ENCODE data around the gene PPP2R2C. TPM values are rescaled to one million over a fixed set of nuclear protein-coding genes. Genes with fewer than 3 reads are reported as not detected.

PPP2R2C gene
- total RNA-seq, 1 experiment from 2014 or later, result 9.5 TPM

DNA sequence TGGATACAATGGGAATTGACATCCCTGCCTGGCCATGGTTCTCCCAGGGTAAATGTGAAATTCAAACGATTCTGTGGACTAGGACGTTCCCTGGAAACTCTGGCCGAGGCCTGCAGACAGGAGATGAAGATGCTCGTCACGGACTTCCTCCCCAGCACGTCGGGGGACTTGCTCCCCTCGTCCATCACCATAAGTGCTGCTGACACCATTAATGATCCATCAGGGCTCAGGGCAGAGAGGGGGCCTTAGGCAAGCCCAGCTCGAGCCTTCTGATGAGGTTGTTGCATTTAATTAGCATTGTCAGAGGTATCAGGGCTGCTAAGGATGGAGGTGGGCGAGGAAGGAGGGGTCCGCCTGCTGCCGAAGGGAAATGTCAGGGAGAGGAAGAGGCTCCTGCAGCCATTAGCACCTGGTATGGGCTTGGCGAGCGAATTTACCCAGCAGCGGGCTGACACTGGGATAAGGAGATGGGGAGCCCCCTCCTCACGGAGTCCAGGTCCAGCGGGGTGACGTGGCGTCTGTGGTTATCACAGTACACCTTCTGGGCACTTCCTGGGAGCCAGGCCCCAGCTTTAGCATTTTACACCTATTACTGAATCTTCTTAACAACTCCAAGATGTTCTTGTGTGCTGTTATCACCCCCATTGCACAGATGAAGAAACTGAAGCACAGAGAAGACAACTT is 83.1 kb downstream of the PPP2R2C start:
- TF ChIP-seq, protein P1, sequence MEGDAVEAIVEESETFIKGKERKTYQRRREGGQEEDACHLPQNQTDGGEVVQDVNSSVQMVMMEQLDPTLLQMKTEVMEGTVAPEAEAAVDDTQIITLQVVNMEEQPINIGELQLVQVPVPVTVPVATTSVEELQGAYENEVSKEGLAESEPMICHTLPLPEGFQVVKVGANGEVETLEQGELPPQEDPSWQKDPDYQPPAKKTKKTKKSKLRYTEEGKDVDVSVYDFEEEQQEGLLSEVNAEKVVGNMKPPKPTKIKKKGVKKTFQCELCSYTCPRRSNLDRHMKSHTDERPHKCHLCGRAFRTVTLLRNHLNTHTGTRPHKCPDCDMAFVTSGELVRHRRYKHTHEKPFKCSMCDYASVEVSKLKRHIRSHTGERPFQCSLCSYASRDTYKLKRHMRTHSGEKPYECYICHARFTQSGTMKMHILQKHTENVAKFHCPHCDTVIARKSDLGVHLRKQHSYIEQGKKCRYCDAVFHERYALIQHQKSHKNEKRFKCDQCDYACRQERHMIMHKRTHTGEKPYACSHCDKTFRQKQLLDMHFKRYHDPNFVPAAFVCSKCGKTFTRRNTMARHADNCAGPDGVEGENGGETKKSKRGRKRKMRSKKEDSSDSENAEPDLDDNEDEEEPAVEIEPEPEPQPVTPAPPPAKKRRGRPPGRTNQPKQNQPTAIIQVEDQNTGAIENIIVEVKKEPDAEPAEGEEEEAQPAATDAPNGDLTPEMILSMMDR (conservative IDR thresholded peaks at IDR 0.05; ENCODE audit: low read depth, low read length), result no peak
- TF ChIP-seq EZH2phosphoT487 (IDR thresholded peaks at IDR 0.05; ENCODE audit: borderline replicate concordance, low read length) (no peak), EZH2 (IDR thresholded peaks at IDR 0.05; ENCODE audit: low read length, unreplicated experiment) (no peak)
- Histone ChIP-seq H3K9ac (ENCODE audit: low read length) (no peak overlapping the region), H3K27ac (ENCODE audit: low read length) (no peak overlapping the region), H3K9me3 (ENCODE audit: low read length) (no peaks in the 10 kb centered on the region), H3K4me2 (ENCODE audit: low read length) (no peak overlapping the region), H3K4me1 (ENCODE audit: insufficient read depth, low read length) (peaks cover 14% of the 10 kb centered on the region), H3K79me2 (ENCODE audit: low read length) (no peaks in the 10 kb centered on the region), H3F3A (ENCODE audit: low read length, unreplicated experiment) (no peaks in the 10 kb centered on the region), H3K4me3 (ENCODE audit: low read length) (no peak overlapping the region), H3K9me2 (replicated peaks; ENCODE audit: low read length) (no peaks in the 10 kb centered on the region), H3K36me3 (ENCODE audit: low read depth, low read length) (no peaks in the 10 kb centered on the region), H2AFZ (ENCODE audit: low read length) (no peak overlapping the region), H3K27me3 (ENCODE audit: low read length) (no peaks in the 10 kb centered on the region), H4K20me1 (ENCODE audit: low read length) (no peaks in the 10 kb centered on the region)
- ChIA-PET POLR2A (ENCODE audit: unreplicated experiment) (no interaction called here), CTCF (no interaction called here)
- no peak for ATAC-seq
- DNase-seq, result no peak
- intact Hi-C loops (cut with micrococcal nuclease), result no loop called here
- BruUV-seq (replicated peaks), result no TSS peak

DNA sequence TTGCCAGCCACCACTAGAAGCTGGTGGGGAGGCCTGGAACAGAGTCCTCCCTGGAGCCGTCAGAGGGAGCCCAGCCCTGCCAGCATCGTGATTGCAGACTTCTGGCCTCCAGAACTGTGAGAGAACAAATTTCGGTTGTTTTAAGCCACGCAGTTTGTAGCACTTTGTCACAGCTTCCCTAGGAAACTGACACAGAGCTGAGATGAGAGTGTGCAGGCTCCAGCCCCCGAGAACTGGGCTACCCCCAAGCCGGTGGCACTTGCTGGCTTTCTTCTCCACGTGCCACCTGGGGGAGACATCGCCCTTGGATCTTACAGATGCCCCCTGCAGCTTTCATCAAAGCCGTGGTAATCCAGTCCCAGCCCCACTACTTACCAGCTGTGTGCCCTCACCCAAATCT is 83.7 kb downstream of the PPP2R2C start:
- H3K9me2 ChIP-seq (replicated peaks; ENCODE audit: low read length), result no peaks in the 10 kb centered on the region
- H4K20me1 ChIP-seq (ENCODE audit: low read length), result no peaks in the 10 kb centered on the region
- TF ChIP-seq EZH2 (IDR thresholded peaks at IDR 0.05; ENCODE audit: low read length, unreplicated experiment), result no peak
- no peak for TF ChIP-seq EZH2phosphoT487 (IDR thresholded peaks at IDR 0.05; ENCODE audit: borderline replicate concordance, low read length)
- TF ChIP-seq, protein P1 (conservative IDR thresholded peaks at IDR 0.05; ENCODE audit: low read depth, low read length), result no peak
- no peaks in the 10 kb centered on the region for H3K79me2 ChIP-seq (ENCODE audit: low read length)
- BruUV-seq (replicated peaks), result no TSS peak
- no peak overlapping the region for H3K4me2 ChIP-seq (ENCODE audit: low read length)
- no peak overlapping the region for H3K4me3 ChIP-seq (ENCODE audit: low read length)
- H3K27ac ChIP-seq (ENCODE audit: low read length), result no peak overlapping the region
- H3K4me1 ChIP-seq (ENCODE audit: insufficient read depth, low read length), result peaks cover 14% of the 10 kb centered on the region
- no peaks in the 10 kb centered on the region for H3K27me3 ChIP-seq (ENCODE audit: low read length)
- H3K9me3 ChIP-seq (ENCODE audit: low read length), result no peaks in the 10 kb centered on the region
- H3F3A ChIP-seq (ENCODE audit: low read length, unreplicated experiment), result no peaks in the 10 kb centered on the region
- intact Hi-C loops (cut with micrococcal nuclease), result no loop called here
- no peak overlapping the region for H3K9ac ChIP-seq (ENCODE audit: low read length)
- H3K36me3 ChIP-seq (ENCODE audit: low read depth, low read length), result no peaks in the 10 kb centered on the region
- ChIA-PET CTCF (no interaction called here), POLR2A (ENCODE audit: unreplicated experiment) (no interaction called here)
- no peak for DNase-seq
- no peak overlapping the region for H2AFZ ChIP-seq (ENCODE audit: low read length)
- no peak for ATAC-seq

DNA sequence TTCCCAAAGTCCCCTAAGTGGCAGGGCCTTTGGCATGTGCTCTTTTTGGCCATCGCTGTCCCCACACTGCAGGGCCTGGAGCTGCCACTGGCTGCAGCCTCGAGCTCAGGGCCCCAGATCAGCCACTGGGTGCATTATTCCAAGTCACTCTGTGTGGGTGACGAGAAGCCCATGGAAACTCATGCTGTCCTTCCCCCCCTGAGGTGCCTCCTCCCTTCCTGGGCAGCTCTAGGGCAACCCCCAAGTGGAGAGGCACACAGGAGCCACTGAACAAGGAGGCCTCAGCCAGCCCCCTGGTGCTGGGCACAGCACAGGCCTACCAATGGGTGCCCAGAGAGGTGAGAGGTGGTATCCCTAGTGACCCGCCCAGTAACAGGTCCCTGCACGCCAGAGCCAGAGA is 84.5 kb downstream of the PPP2R2C start:
- no TSS peak for BruUV-seq (replicated peaks)
- POLR2A ChIA-PET (ENCODE audit: unreplicated experiment), result no interaction called here
- peaks cover 14% of the 10 kb centered on the region for H3K4me1 ChIP-seq (ENCODE audit: insufficient read depth, low read length)
- no peak overlapping the region for H3K27ac ChIP-seq (ENCODE audit: low read length)
- H3K36me3 ChIP-seq (ENCODE audit: low read depth, low read length), result no peaks in the 10 kb centered on the region
- H3K27me3 ChIP-seq (ENCODE audit: low read length), result no peaks in the 10 kb centered on the region
- no peak overlapping the region for H2AFZ ChIP-seq (ENCODE audit: low read length)
- no peak overlapping the region for H3K4me2 ChIP-seq (ENCODE audit: low read length)
- no peaks in the 10 kb centered on the region for H3K79me2 ChIP-seq (ENCODE audit: low read length)
- no peak overlapping the region for H3K9ac ChIP-seq (ENCODE audit: low read length)
- ATAC-seq (no peak), DNase-seq (no peak)
- H3K9me2 ChIP-seq (replicated peaks; ENCODE audit: low read length), result no peaks in the 10 kb centered on the region
- TF ChIP-seq, protein P1 (conservative IDR thresholded peaks at IDR 0.05; ENCODE audit: low read depth, low read length), result no peak
- no peak for TF ChIP-seq EZH2 (IDR thresholded peaks at IDR 0.05; ENCODE audit: low read length, unreplicated experiment)
- no peak for TF ChIP-seq EZH2phosphoT487 (IDR thresholded peaks at IDR 0.05; ENCODE audit: borderline replicate concordance, low read length)
- no peaks in the 10 kb centered on the region for H3K9me3 ChIP-seq (ENCODE audit: low read length)
- CTCF ChIA-PET, result no interaction called here
- no peaks in the 10 kb centered on the region for H4K20me1 ChIP-seq (ENCODE audit: low read length)
- intact Hi-C loops (cut with micrococcal nuclease), result no loop called here
- H3K4me3 ChIP-seq (ENCODE audit: low read length), result no peak overlapping the region
- H3F3A ChIP-seq (ENCODE audit: low read length, unreplicated experiment), result no peaks in the 10 kb centered on the region

All from PC-3 (cell line).